H9 (cell line): ENCODE measurements around the gene FHOD1. TPM values are rescaled to one million over a fixed set of nuclear protein-coding genes. Genes with fewer than 3 reads are reported as not detected.

ENCODE experiments used
- DNase-seq: peaks from one replicate; pipeline ENCODE4 v3.0.0-alpha.2; 2017
- H2AFZ ChIP-seq: one replicate; pipeline ENCODE4 v1.6.1; 2013; ENCODE audit warnings: mild to moderate bottlenecking, low read length, control low read depth, moderate library complexity
- H2AK5ac ChIP-seq: 2 replicates; pipeline ENCODE4 v1.6.1; 2013; ENCODE audit warnings: low read length, control low read depth, mixed read lengths; ENCODE audit not compliant: insufficient read length
- H2BK120ac ChIP-seq: one replicate; pipeline ENCODE4 v1.6.1; 2013; ENCODE audit warnings: low read depth, mild to moderate bottlenecking, low read length, control low read depth, inconsistent platforms; ENCODE audit not compliant: poor library complexity, severe bottlenecking
- H2BK12ac ChIP-seq: 2 replicates; pipeline ENCODE4 v1.6.1; 2013; ENCODE audit warnings: low read length, control low read depth, mixed read lengths, low read depth; ENCODE audit not compliant: insufficient read length
- H2BK15ac ChIP-seq: 2 replicates; pipeline ENCODE4 v1.6.1; 2013; ENCODE audit warnings: low read depth, low read length, control low read depth
- H2BK20ac ChIP-seq: one replicate; pipeline ENCODE4 v1.6.1; 2013; ENCODE audit warnings: low read depth, mild to moderate bottlenecking, low read length, control low read depth, inconsistent platforms; ENCODE audit not compliant: poor library complexity, severe bottlenecking
- H2BK5ac ChIP-seq: 2 replicates; pipeline ENCODE4 v1.6.1; 2013; ENCODE audit warnings: low read length, control low read depth, mixed read lengths; ENCODE audit not compliant: insufficient read length
- H3K14ac ChIP-seq: 2 replicates; pipeline ENCODE4 v1.6.1; 2013; ENCODE audit warnings: low read length, control low read depth; ENCODE audit not compliant: insufficient read depth
- H3K18ac ChIP-seq: 2 replicates; pipeline ENCODE4 v1.6.1; 2013; ENCODE audit warnings: low read depth, mild to moderate bottlenecking, mixed read lengths, low read length, control low read depth; ENCODE audit not compliant: insufficient read length
- H3K23ac ChIP-seq: 2 replicates; pipeline ENCODE4 v1.6.1; 2013; ENCODE audit warnings: low read length, control low read depth, mixed read lengths, low read depth; ENCODE audit not compliant: insufficient read length
- H3K23me2 ChIP-seq: 2 replicates; pipeline ENCODE4 v1.6.1; 2013; ENCODE audit warnings: low read depth, mild to moderate bottlenecking, mixed read lengths, low read length, control low read depth; ENCODE audit not compliant: insufficient read length, poor library complexity, severe bottlenecking
- H3K27ac ChIP-seq: 2 replicates; pipeline ENCODE4 v1.5.1; 2013; ENCODE audit warnings: low read length, control low read depth, mixed read lengths, low read depth; ENCODE audit not compliant: insufficient read length
- H3K27me3 ChIP-seq: 2 replicates; pipeline ENCODE4 v1.6.1; 2013; ENCODE audit warnings: low read length, control low read depth, inconsistent platforms; ENCODE audit not compliant: insufficient read depth
- H3K4ac ChIP-seq: 2 replicates; pipeline ENCODE4 v1.6.1; 2013; ENCODE audit warnings: low read depth, mild to moderate bottlenecking, control low read depth, inconsistent platforms, low read length, moderate library complexity
- H3K4me1 ChIP-seq: 2 replicates; pipeline ENCODE4 v1.6.1; 2013; ENCODE audit warnings: low read length, control low read depth, inconsistent platforms; ENCODE audit not compliant: insufficient read depth
- H3K4me2 ChIP-seq: 2 replicates; pipeline ENCODE4 v1.6.1; 2013; ENCODE audit warnings: low read length, control low read depth, mixed read lengths; ENCODE audit not compliant: insufficient read length, insufficient read depth
- H3K56ac ChIP-seq: 2 replicates; pipeline ENCODE4 v1.6.1; 2013; ENCODE audit warnings: low read depth, mild to moderate bottlenecking, mixed read lengths, low read length, control low read depth; ENCODE audit not compliant: insufficient read length
- H3K79me1 ChIP-seq: 2 replicates; pipeline ENCODE4 v1.6.1; 2013; ENCODE audit warnings: low read depth, mild to moderate bottlenecking, moderate library complexity, low read length, control low read depth, inconsistent platforms; ENCODE audit not compliant: insufficient read depth, poor library complexity, severe bottlenecking
- H3K79me2 ChIP-seq: 2 replicates; pipeline ENCODE4 v1.6.1; 2013; ENCODE audit warnings: low read length, control low read depth, inconsistent platforms; ENCODE audit not compliant: insufficient read depth
- H3K9ac ChIP-seq: 2 replicates; pipeline ENCODE4 v1.6.1; 2013; ENCODE audit warnings: low read length, control low read depth, mixed read lengths; ENCODE audit not compliant: insufficient read length; ENCODE audit errors: extremely low read depth
- H3K9me3 ChIP-seq: one replicate; pipeline ENCODE4 v1.6.1; 2013; ENCODE audit warnings: low read depth, low read length, inconsistent platforms; ENCODE audit not compliant: control insufficient read depth
- H3T11ph ChIP-seq: one replicate; pipeline ENCODE4 v1.6.1; 2013; ENCODE audit warnings: mild to moderate bottlenecking, low read length, control low read depth, inconsistent platforms
- H4K20me1 ChIP-seq: one replicate; pipeline ENCODE4 v1.6.1; 2013; ENCODE audit not compliant: control insufficient read depth, insufficient read length, insufficient read depth
- H4K5ac ChIP-seq: 2 replicates; pipeline ENCODE4 v1.6.1; 2013; ENCODE audit warnings: low read depth, mild to moderate bottlenecking, mixed read lengths, low read length, control low read depth; ENCODE audit not compliant: insufficient read length
- H4K8ac ChIP-seq: replicated peaks from 2 replicates; pipeline ENCODE4 v1.6.1; 2013; ENCODE audit warnings: low read length, control low read depth, mixed read lengths, low read depth; ENCODE audit not compliant: insufficient read length
- H4K91ac ChIP-seq: 2 replicates; pipeline ENCODE4 v1.6.1; 2013; ENCODE audit warnings: low read depth, mild to moderate bottlenecking, moderate library complexity, mixed read lengths, low read length, control low read depth; ENCODE audit not compliant: insufficient read length
- H3K27ac Mint-ChIP-seq, 3 experiments: 2 replicates in 2 of 3; 3 replicates in 1 of 3; pipeline ENCODE4 v1.8.0; 2020 to 2021; ENCODE audit warnings: mixed read lengths in 3 of 3, mild to moderate bottlenecking in 1 of 3, moderate library complexity in 1 of 3
- H3K27me3 Mint-ChIP-seq: 2 replicates; pipeline ENCODE4 v1.8.0; 2021; ENCODE audit warnings: low read depth, mild to moderate bottlenecking, moderate library complexity, mixed read lengths
- H3K36me3 Mint-ChIP-seq, 3 experiments: 2 replicates in 2 of 3; 3 replicates in 1 of 3; pipeline ENCODE4 v1.8.0; 2020 to 2021; ENCODE audit warnings: low read depth in 3 of 3, mixed read lengths in 3 of 3; ENCODE audit not compliant: insufficient read depth in 1 of 3
- H3K4me1 Mint-ChIP-seq, 2 experiments: 2 replicates each; pipeline ENCODE4 v1.8.0; 2020; ENCODE audit warnings: mixed read lengths in 2 of 2
- H3K4me3 Mint-ChIP-seq, 2 experiments: 2 replicates in 1 of 2; 3 replicates in 1 of 2; pipeline ENCODE4 v1.8.0; 2020 to 2021; ENCODE audit warnings: mild to moderate bottlenecking in 2 of 2, mixed read lengths in 2 of 2, moderate library complexity in 1 of 2
- H3K9me3 Mint-ChIP-seq, 2 experiments: 2 replicates in 1 of 2; 3 replicates in 1 of 2; pipeline ENCODE4 v1.8.0; 2020; ENCODE audit warnings: mild to moderate bottlenecking in 2 of 2, mixed read lengths in 2 of 2, moderate library complexity in 1 of 2
- CTCF ChIP-seq: fragments of 200-600 bp; sonication (generic); conservative IDR thresholded peaks from 3 replicates; pipeline ENCODE4 v1.8.0; 2021; ENCODE audit warnings: antibody characterized with exemption, mild to moderate bottlenecking
- WGBS: extraction: QIAGEN DNeasy Blood & Tissue Kit; methylation state at CpG from one replicate; pipeline ENCODE4 v1.1.7; 2013; ENCODE audit warnings: missing lambda C conversion rate, low lambda C conversion rate, mixed read lengths; ENCODE audit not compliant: insufficient read length; ENCODE audit errors: extremely low coverage; 5-methylcytosine and 5-hydroxymethylcytosine counted together
- total RNA-seq: library from RNA; stranded (reverse); gene quantifications from 2 replicates; pipeline ENCODE4 v1.2.1, GENCODE V29; 2021

The FHOD1 gene
- total RNA-seq, 1 experiment from 2014 or later: 67.0 TPM

DNA sequence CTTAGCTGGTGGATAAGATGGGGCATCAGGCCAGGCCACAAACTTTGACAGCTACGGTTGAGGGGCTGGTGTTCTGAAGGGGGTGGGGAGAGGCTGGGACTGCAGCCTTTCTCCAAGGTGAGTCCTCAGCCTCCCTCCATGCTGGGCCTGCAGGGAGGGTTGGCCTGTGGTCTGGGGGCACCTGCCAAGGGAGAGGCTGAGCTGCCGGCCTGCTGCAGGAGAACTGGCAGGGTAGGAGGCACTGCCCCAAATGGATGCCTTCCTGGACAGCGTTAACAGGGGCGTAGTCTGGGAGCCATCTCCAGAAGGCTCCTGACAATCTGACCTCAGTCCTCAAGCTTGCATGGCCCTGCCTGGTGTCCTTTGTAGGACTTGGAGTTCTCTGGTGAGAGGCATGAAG is 43.2 kb downstream of the FHOD1 start:
- no peaks in the 10 kb centered on the region for H3K27me3 ChIP-seq
- Mint-ChIP-seq H3K4me1 (peaks cover 14 to 16% of the 10 kb centered on the region in 2 experiments), H3K27me3 (0 out of 2 replicates have a peak, but pooled peaks cover 2% of the 10 kb centered on the region), H3K27ac (no peak overlapping the region), H3K4me3 (no peak overlapping the region), H3K9me3 (no peaks in the 10 kb centered on the region), H3K36me3 (peaks cover 0 to 25% (median 4%) of the 10 kb centered on the region in 3 experiments; a peak in 4 of 7 replicates)
- H3K18ac ChIP-seq: no peak overlapping the region
- H3K56ac ChIP-seq: no peak overlapping the region
- TF ChIP-seq CTCF: no peak
- no peaks in the 10 kb centered on the region for H4K20me1 ChIP-seq
- no peak overlapping the region for H2BK12ac ChIP-seq
- DNase-seq: no peak
- H3K23ac ChIP-seq: no peak overlapping the region
- H4K91ac ChIP-seq: no peak overlapping the region
- no peak overlapping the region for H3K14ac ChIP-seq
- H2BK5ac ChIP-seq: no peak overlapping the region
- H2AFZ ChIP-seq: no peak overlapping the region
- no peak overlapping the region for H3K4ac ChIP-seq
- no peak overlapping the region for H2BK20ac ChIP-seq
- no peak overlapping the region for H2BK120ac ChIP-seq
- no peaks in the 10 kb centered on the region for H3K23me2 ChIP-seq
- H4K5ac ChIP-seq: no peak overlapping the region
- H3K4me2 ChIP-seq: no peak overlapping the region
- H3K4me1 ChIP-seq: no peaks in the 10 kb centered on the region
- no peak overlapping the region for H3T11ph ChIP-seq
- H3K9me3 ChIP-seq: no peaks in the 10 kb centered on the region
- no peak overlapping the region for H2BK15ac ChIP-seq
- no peak overlapping the region for H3K27ac ChIP-seq
- H3K9ac ChIP-seq: no peak overlapping the region
- no peak overlapping the region for H2AK5ac ChIP-seq
- no peak overlapping the region for H4K8ac ChIP-seq
- H3K79me2 ChIP-seq: no peaks in the 10 kb centered on the region
- WGBS: no CpG with 5 or more reads among the region's 4 CpGs
- H3K79me1 ChIP-seq: no peaks in the 10 kb centered on the region
